K562 (cell line): ENCODE data around the gene CD38.

Experiments used
- ARNT ChIP-seq, 2 experiments: fragments of 450-650 bp; IDR thresholded peaks; 2 replicates each; pipeline ENCODE4 v1.6.1; 2016; ENCODE audit warnings: mild to moderate bottlenecking in 1 of 2
- CHD1 ChIP-seq: fragments of 200-600 bp; sonication (generic); IDR thresholded peaks from one replicate; pipeline ENCODE4 v1.6.1; 2012; ENCODE audit warnings: mild to moderate bottlenecking, moderate library complexity, low read length, inconsistent platforms
- EZH2 ChIP-seq: IDR thresholded peaks from 2 replicates; pipeline ENCODE4 v1.6.1; 2012; ENCODE audit warnings: low read depth, mild to moderate bottlenecking, inconsistent platforms, low read length, borderline replicate concordance
- FOXM1 ChIP-seq, 2 experiments: fragments of 450-650 bp in 1 of 2; sonication (generic) in 1 of 2; formaldehyde crosslinking in 1 of 2; IDR thresholded peaks; 2 replicates each; pipeline versions ENCODE4 v1.6.1 to v1.9.0; 2017 to 2022; ENCODE audit warnings: low read depth in 2 of 2, mild to moderate bottlenecking in 2 of 2, missing genetic modification reagents in 1 of 2, moderate library complexity in 1 of 2
- GABPA ChIP-seq: fragments of 200-800 bp; sonication (Bioruptor generic); conservative IDR thresholded peaks from 2 replicates; pipeline ENCODE4 v1.6.1; 2016; ENCODE audit warnings: low read depth, missing genetic modification characterization, missing compliant biosample characterization
- GTF2E2 ChIP-seq: fragments of 200-800 bp; sonication (Bioruptor generic); IDR thresholded peaks from 2 replicates; pipeline ENCODE4 v1.6.1; 2016; ENCODE audit warnings: missing genetic modification characterization, missing compliant biosample characterization
- NRF1 ChIP-seq, 2 experiments: fragments of 450-650 bp; IDR thresholded peaks in 1 of 2; conservative IDR thresholded peaks in 1 of 2; 2 replicates each; pipeline ENCODE4 v1.6.1; 2014; ENCODE audit warnings: mild to moderate bottlenecking in 2 of 2
- POLR2AphosphoS5 ChIP-seq: IDR thresholded peaks from 2 replicates; pipeline ENCODE4 v1.6.1; 2011; ENCODE audit warnings: mild to moderate bottlenecking, low read depth, low read length, moderate library complexity; ENCODE audit not compliant: control insufficient read depth, insufficient read depth
- TAF9B ChIP-seq: fragments of 450-650 bp; IDR thresholded peaks from 2 replicates; pipeline ENCODE4 v1.6.1; 2018; ENCODE audit warnings: mild to moderate bottlenecking; ENCODE audit not compliant: partially characterized antibody
- ZNF3 ChIP-seq: fragments of 250-450 bp; sonication (Bioruptor Pico); IDR thresholded peaks from 2 replicates; pipeline ENCODE4 v1.5.0; 2021; ENCODE audit warnings: mild to moderate bottlenecking, moderate library complexity
- TF ChIP-seq, protein P1 (sequence below): sonication (generic); formaldehyde crosslinking; IDR thresholded peaks from 2 replicates; pipeline ENCODE4 v1.9.0; 2022; ENCODE audit warnings: mild to moderate bottlenecking, missing genetic modification reagents
- TF ChIP-seq, protein P2 (sequence below), 2 experiments: fragments of 450-650 bp; formaldehyde crosslinking in 1 of 2; IDR thresholded peaks; 2 replicates each; pipeline versions ENCODE4 v1.4.0 to v1.6.1; 2014 to 2020; ENCODE audit warnings: mild to moderate bottlenecking in 2 of 2, borderline replicate concordance in 1 of 2, low read depth in 1 of 2
- TF ChIP-seq, protein P3 (sequence below): fragments of 250-450 bp; sonication (Bioruptor Pico); IDR thresholded peaks from 2 replicates; pipeline ENCODE4 v1.8.0; 2021; ENCODE audit warnings: moderate library complexity, mild to moderate bottlenecking, inconsistent platforms

DNA sequence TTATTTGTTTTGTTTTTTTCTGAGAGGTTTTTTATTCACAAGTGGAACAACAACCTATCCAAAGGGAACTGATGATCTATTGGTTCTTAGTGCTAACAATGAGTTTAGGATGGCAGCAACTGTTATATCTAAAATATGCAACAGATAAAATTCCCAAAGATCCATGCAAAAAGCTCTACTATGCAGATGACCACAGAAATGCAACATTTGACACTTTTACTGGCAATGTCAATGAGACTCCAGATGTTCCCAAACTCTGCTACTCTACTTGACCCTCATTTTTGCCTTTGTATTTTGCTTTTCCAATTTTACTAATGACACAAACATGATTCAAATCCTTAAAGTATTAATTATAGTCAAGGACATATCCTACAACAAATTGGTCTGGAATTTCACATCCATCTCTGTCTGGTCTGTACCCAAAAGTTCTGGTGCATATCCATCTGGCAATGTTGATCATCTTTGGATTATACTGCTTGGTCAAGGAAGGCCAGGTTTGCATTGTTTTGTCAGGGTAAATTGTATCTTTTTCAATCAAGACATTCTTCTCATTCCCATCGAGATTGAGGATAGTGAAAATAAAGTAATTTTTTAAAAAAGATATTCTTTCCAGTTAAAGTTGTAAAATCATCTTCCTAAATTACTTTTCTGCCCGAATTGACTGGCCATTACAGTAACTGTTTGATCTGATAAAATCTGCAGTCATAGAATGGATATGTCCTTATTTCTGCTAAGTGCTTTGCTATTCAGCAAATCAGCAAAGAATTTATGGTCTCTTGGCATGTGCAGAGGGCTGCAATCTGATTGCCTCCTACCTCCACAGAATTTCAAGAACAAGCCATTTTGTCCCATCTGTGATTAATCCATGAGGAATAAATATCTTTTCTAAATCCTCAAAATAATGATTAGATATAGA, 86.8 kb downstream of the CD38 start:
- no peak for TF ChIP-seq GTF2E2 (tag)
- TF ChIP-seq, protein P1, sequence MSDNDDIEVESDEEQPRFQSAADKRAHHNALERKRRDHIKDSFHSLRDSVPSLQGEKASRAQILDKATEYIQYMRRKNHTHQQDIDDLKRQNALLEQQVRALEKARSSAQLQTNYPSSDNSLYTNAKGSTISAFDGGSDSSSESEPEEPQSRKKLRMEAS (CRISPR knock-in tag) = no peak
- TF ChIP-seq, protein P2, sequence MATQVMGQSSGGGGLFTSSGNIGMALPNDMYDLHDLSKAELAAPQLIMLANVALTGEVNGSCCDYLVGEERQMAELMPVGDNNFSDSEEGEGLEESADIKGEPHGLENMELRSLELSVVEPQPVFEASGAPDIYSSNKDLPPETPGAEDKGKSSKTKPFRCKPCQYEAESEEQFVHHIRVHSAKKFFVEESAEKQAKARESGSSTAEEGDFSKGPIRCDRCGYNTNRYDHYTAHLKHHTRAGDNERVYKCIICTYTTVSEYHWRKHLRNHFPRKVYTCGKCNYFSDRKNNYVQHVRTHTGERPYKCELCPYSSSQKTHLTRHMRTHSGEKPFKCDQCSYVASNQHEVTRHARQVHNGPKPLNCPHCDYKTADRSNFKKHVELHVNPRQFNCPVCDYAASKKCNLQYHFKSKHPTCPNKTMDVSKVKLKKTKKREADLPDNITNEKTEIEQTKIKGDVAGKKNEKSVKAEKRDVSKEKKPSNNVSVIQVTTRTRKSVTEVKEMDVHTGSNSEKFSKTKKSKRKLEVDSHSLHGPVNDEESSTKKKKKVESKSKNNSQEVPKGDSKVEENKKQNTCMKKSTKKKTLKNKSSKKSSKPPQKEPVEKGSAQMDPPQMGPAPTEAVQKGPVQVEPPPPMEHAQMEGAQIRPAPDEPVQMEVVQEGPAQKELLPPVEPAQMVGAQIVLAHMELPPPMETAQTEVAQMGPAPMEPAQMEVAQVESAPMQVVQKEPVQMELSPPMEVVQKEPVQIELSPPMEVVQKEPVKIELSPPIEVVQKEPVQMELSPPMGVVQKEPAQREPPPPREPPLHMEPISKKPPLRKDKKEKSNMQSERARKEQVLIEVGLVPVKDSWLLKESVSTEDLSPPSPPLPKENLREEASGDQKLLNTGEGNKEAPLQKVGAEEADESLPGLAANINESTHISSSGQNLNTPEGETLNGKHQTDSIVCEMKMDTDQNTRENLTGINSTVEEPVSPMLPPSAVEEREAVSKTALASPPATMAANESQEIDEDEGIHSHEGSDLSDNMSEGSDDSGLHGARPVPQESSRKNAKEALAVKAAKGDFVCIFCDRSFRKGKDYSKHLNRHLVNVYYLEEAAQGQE (IDR thresholded peaks at IDR 0.05; ENCODE audit: borderline replicate concordance) = no peak
- TF ChIP-seq, protein P2 (CRISPR knock-in tag; IDR thresholded peaks at IDR 0.05; ENCODE audit: low read depth) = no peak
- no peak for TF ChIP-seq FOXM1 (IDR thresholded peaks at IDR 0.05; ENCODE audit: low read depth)
- TF ChIP-seq FOXM1 (CRISPR knock-in tag; IDR thresholded peaks at IDR 0.05; ENCODE audit: low read depth) = no peak
- TF ChIP-seq TAF9B = no peak
- no peak for TF ChIP-seq ZNF3 (CRISPR knock-in tag)
- no peak for TF ChIP-seq EZH2
- TF ChIP-seq, protein P3, sequence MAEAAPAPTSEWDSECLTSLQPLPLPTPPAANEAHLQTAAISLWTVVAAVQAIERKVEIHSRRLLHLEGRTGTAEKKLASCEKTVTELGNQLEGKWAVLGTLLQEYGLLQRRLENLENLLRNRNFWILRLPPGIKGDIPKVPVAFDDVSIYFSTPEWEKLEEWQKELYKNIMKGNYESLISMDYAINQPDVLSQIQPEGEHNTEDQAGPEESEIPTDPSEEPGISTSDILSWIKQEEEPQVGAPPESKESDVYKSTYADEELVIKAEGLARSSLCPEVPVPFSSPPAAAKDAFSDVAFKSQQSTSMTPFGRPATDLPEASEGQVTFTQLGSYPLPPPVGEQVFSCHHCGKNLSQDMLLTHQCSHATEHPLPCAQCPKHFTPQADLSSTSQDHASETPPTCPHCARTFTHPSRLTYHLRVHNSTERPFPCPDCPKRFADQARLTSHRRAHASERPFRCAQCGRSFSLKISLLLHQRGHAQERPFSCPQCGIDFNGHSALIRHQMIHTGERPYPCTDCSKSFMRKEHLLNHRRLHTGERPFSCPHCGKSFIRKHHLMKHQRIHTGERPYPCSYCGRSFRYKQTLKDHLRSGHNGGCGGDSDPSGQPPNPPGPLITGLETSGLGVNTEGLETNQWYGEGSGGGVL (CRISPR knock-in tag) = no peak
- TF ChIP-seq GABPA = no peak
- no peak for TF ChIP-seq CHD1
- no peak for TF ChIP-seq ARNT (IDR thresholded peaks at IDR 0.05)
- no peak for TF ChIP-seq POLR2AphosphoS5
- TF ChIP-seq NRF1 (conservative IDR thresholded peaks at IDR 0.05 in 1 of 2, IDR thresholded peaks at IDR 0.05 in 1 of 2) = no peak
